Ureter (tissue), 1 donor: ENCODE results near the gene NFKBIZ. TPM values are rescaled to one million over a fixed set of nuclear protein-coding genes. Genes with fewer than 3 reads are reported as not detected.

Experiments
- total RNA-seq: library from RNA; stranded (reverse); gene quantifications from one replicate; pipeline ENCODE4 v1.2.4, GENCODE V29; 2023
- donor health status: DM: yes; HTN: yes; CAD: no.

Gene NFKBIZ
- total RNA-seq, 1 donor from 2014 or later = 81.8 TPM

Other genes with a start within 250 kb of the NFKBIZ start
- 19.1 TPM for gene ZBTB11, start 172.4 kb upstream of the NFKBIZ start, total RNA-seq
- gene RPL24, start 162.8 kb upstream of the NFKBIZ start, total RNA-seq = 1,195 TPM
- gene CEP97, start 124.9 kb upstream of the NFKBIZ start, total RNA-seq = 9.1 TPM
- 14.5 TPM for gene NXPE3, start 70.3 kb upstream of the NFKBIZ start, total RNA-seq